Muscle of back (tissue), 11 donors: ENCODE measurements around the gene DOCK3. TPM values are rescaled to one million over a fixed set of nuclear protein-coding genes. Genes with fewer than 3 reads are reported as not detected.
"Not testable (repeated sequence)": the region's sequence is repeated elsewhere in the genome, so short reads cannot be mapped to it uniquely, and the experiment has no call there.

ENCODE experiments used
- DNase-seq, 3 donors: peaks; one replicate each; pipeline versions ENCODE4 v3.0.0 to v3.0.0-alpha.2; 2013
- polyA plus RNA-seq, 10 donors: library from polyadenylated mRNA; unstranded; fragments of 120-200 nt; gene quantifications; one replicate each; pipeline ENCODE4 v1.2.1, GENCODE V29; 2013; ENCODE audit not compliant: insufficient read length in 10 of 10

Gene DOCK3
- polyA plus RNA-seq, 10 donors = 0.07 to 0.76 (median 0.22) TPM

GRCh38 chr3:50790894-50791293 is 116.2 kb downstream of the DOCK3 start:
- not testable (repeated sequence) for DNase-seq

GRCh38 chr3:50792568-50792967 is 117.8 kb downstream of the DOCK3 start:
- DNase-seq = no peak

GRCh38 chr3:50803805-50804204 is 129.1 kb downstream of the DOCK3 start:
- not testable (repeated sequence) for DNase-seq

- not testable (repeated sequence) for DNase-seq
Observed at GRCh38 chr3:50804376-50804775, 129.6 kb downstream of the DOCK3 start.

- no peak for DNase-seq
Observed at GRCh38 chr3:50805321-50805720, 130.6 kb downstream of the DOCK3 start.

GRCh38 chr3:50806031-50806430 is 131.3 kb downstream of the DOCK3 start:
- no peak for DNase-seq

GRCh38 chr3:50806806-50807205 is 132.1 kb downstream of the DOCK3 start:
- DNase-seq = no peak

GRCh38 chr3:50807266-50807665 is 132.5 kb downstream of the DOCK3 start:
- DNase-seq = peak in 1 of 3 donors; percentile 2

- no peak for DNase-seq
Observed at GRCh38 chr3:50811893-50812292, 137.2 kb downstream of the DOCK3 start.

GRCh38 chr3:50815844-50816243 is 141.1 kb downstream of the DOCK3 start:
- DNase-seq = no peak

GRCh38 chr3:50816894-50817293 is 142.2 kb downstream of the DOCK3 start:
- DNase-seq = no peak

GRCh38 chr3:50817756-50818529 is 143.2 kb downstream of the DOCK3 start:
- DNase-seq = no peak

- DNase-seq = no peak
Observed at GRCh38 chr3:50819882-50820281, 145.2 kb downstream of the DOCK3 start.

- DNase-seq = no peak
Observed at GRCh38 chr3:50825841-50826240, 151.1 kb downstream of the DOCK3 start.

GRCh38 chr3:50830451-50830850 is 155.7 kb downstream of the DOCK3 start:
- DNase-seq = no peak

- not testable (repeated sequence) for DNase-seq
Observed at GRCh38 chr3:50831009-50831408, 156.3 kb downstream of the DOCK3 start.

GRCh38 chr3:50840983-50841489 is 166.3 kb downstream of the DOCK3 start:
- DNase-seq = no peak

- no peak for DNase-seq
Observed at GRCh38 chr3:50848308-50848707, 173.6 kb downstream of the DOCK3 start.

GRCh38 chr3:50850639-50851511 is 176.1 kb downstream of the DOCK3 start:
- no peak for DNase-seq

GRCh38 chr3:50853936-50854335 is 179.2 kb downstream of the DOCK3 start:
- DNase-seq = no peak

- no peak for DNase-seq
Observed at GRCh38 chr3:50862221-50862620, 187.5 kb downstream of the DOCK3 start.

- DNase-seq = no peak
Observed at GRCh38 chr3:50873376-50874157, 198.8 kb downstream of the DOCK3 start.
